Forelimb muscle (tissue), 1 donor: ENCODE measurements around the gene SEC11A. TPM values are rescaled to one million over a fixed set of nuclear protein-coding genes. Genes with fewer than 3 reads are reported as not detected.
A peak's percentile ranks its signal among the peaks of the same experiment; 100 is the strongest.

Source experiments
- DNase-seq: peaks from one replicate; pipeline ENCODE4 v3.0.0-alpha.2; 2013; ENCODE audit warnings: low read depth
- polyA plus RNA-seq: library from polyadenylated mRNA; unstranded; fragments of 120-200 nt; gene quantifications from one replicate; pipeline ENCODE4 v1.2.1, GENCODE V29; 2013; ENCODE audit not compliant: insufficient read length

SEC11A gene
- polyA plus RNA-seq, 1 donor: 321 TPM

- no peak for DNase-seq
These were observed 34.1 kb downstream of the SEC11A start for GRCh38 chr15:84681831-84682230.

- no peak for DNase-seq
These were observed 44.7 kb downstream of the SEC11A start for GRCh38 chr15:84671211-84671610.

- DNase-seq: no peak
These were observed 46.2 kb downstream of the SEC11A start for GRCh38 chr15:84669726-84670125.

- DNase-seq: no peak
These were observed 47.5 kb downstream of the SEC11A start for GRCh38 chr15:84668221-84668982.

- DNase-seq: no peak
These were observed 49.6 kb downstream of the SEC11A start for GRCh38 chr15:84666373-84666772.

- no peak for DNase-seq
These were observed 54.9 kb downstream of the SEC11A start for GRCh38 chr15:84661001-84661400.

GRCh38 chr15:84659904-84660781 is 55.8 kb downstream of the SEC11A start:
- DNase-seq: no peak

- no peak for DNase-seq
These were observed 57.0 kb downstream of the SEC11A start for GRCh38 chr15:84658788-84659411.

GRCh38 chr15:84658080-84658787 is 57.7 kb downstream of the SEC11A start, which contains the start of gene NMB:
TSS of gene NMB (minus strand) at chr15:84658199. CDS start at chr15:84658152, 47 bp downstream.
- DNase-seq: peak; percentile 13

GRCh38 chr15:84657748-84658079 is 58.2 kb downstream of the SEC11A start:
- DNase-seq: no peak

GRCh38 chr15:84656972-84657371 is 59.0 kb downstream of the SEC11A start:
- DNase-seq: no peak

GRCh38 chr15:84654689-84655453 is 61.1 kb downstream of the SEC11A start:
- no peak for DNase-seq

- DNase-seq: peak; percentile 92
These were observed 61.8 kb downstream of the SEC11A start, which contains the start of gene WDR73 for GRCh38 chr15:84653910-84654688. TSS of gene WDR73 (minus strand) at chr15:84654283. CDS start at chr15:84654274, 9 bp downstream.

- no peak for DNase-seq
These were observed 62.4 kb downstream of the SEC11A start for GRCh38 chr15:84653584-84653909.

GRCh38 chr15:84649706-84650105 is 66.2 kb downstream of the SEC11A start:
- no peak for DNase-seq

GRCh38 chr15:84648539-84648938 is 67.4 kb downstream of the SEC11A start:
- no peak for DNase-seq

- no peak for DNase-seq
These were observed 68.2 kb downstream of the SEC11A start for GRCh38 chr15:84647726-84648125.

- no peak for DNase-seq
These were observed 69.9 kb downstream of the SEC11A start for GRCh38 chr15:84645997-84646396.

GRCh38 chr15:84645496-84645895 is 70.4 kb downstream of the SEC11A start:
- DNase-seq: no peak

GRCh38 chr15:84643838-84644237 is 72.1 kb downstream of the SEC11A start:
- DNase-seq: no peak
